ENCODE results near the gene AIMP1. TPM values are rescaled to one million over a fixed set of nuclear protein-coding genes. Genes with fewer than 3 reads are reported as not detected.

The AIMP1 gene
- total and polyA plus RNA-seq, 2 of the 13 experiments (the other 11 are each of a cell fraction or from before 2014, with no cell fraction given): 28.6 to 82.9 TPM

- no peak for TF ChIP-seq ZNF569 (CRISPR knock-in tag; IDR thresholded peaks at IDR 0.05; ENCODE audit: borderline replicate concordance)
- TF ChIP-seq ZNF549 (CRISPR knock-in tag; IDR thresholded peaks at IDR 0.05): no peak
- no peak for TF ChIP-seq ETV6 (CRISPR knock-in tag; conservative IDR thresholded peaks at IDR 0.05)
- peak; percentile 86 for TF ChIP-seq HNF1A (IDR thresholded peaks at IDR 0.05; ENCODE audit: low read depth)
- peak; percentile 93; the same call in 1 of the 2 replicates for TF ChIP-seq HNF1A (CRISPR knock-in tag; IDR thresholded peaks at IDR 0.05; ENCODE audit: borderline replicate concordance)
- no peak for TF ChIP-seq CERS6 (CRISPR knock-in tag; IDR thresholded peaks at IDR 0.05)
- no peak for TF ChIP-seq SMYD3 (CRISPR knock-in tag; IDR thresholded peaks at IDR 0.05)
- no peak for TF ChIP-seq CREB1 (IDR thresholded peaks at IDR 0.05)
- peak; percentile 44; the same call in 1 of the 2 replicates for TF ChIP-seq CREB1 (CRISPR knock-in tag; IDR thresholded peaks at IDR 0.05)
- TF ChIP-seq IRF2 (CRISPR knock-in tag; IDR thresholded peaks at IDR 0.05): no peak
- no peak for TF ChIP-seq ZNF543 (CRISPR knock-in tag; IDR thresholded peaks at IDR 0.05)
- TF ChIP-seq FOXJ3 (CRISPR knock-in tag; IDR thresholded peaks at IDR 0.05; ENCODE audit: borderline replicate concordance): no peak
- TF ChIP-seq ZKSCAN5 (CRISPR knock-in tag; IDR thresholded peaks at IDR 0.05): no peak
- no peak for TF ChIP-seq KDM5B (CRISPR knock-in tag; IDR thresholded peaks at IDR 0.05; ENCODE audit: borderline replicate concordance)
- TF ChIP-seq ZNF800 (CRISPR knock-in tag; IDR thresholded peaks at IDR 0.05): no peak
- no peak for TF ChIP-seq PBX2 (CRISPR knock-in tag; IDR thresholded peaks at IDR 0.05)
- TF ChIP-seq CREM (IDR thresholded peaks at IDR 0.05): peak; percentile 60
- no peak for TF ChIP-seq CREM (CRISPR knock-in tag; IDR thresholded peaks at IDR 0.05)
- TF ChIP-seq ZNF18 (CRISPR knock-in tag; IDR thresholded peaks at IDR 0.05; ENCODE audit: insufficient replicate concordance): no peak
- TF ChIP-seq MTA1 (CRISPR knock-in tag; IDR thresholded peaks at IDR 0.05; ENCODE audit: borderline replicate concordance): no peak
- TF ChIP-seq KAT8 (CRISPR knock-in tag; IDR thresholded peaks at IDR 0.05): 0 out of 2 replicates have a peak, but pooled peaks have one; percentile 16
These were observed 27.7 kb downstream of the AIMP1 start (continued) for GRCh38 chr4:106343865-106344646.

All from HepG2 (cell line).